ENCODE measurements around the gene TLCD1. TPM values are rescaled to one million over a fixed set of nuclear protein-coding genes. Genes with fewer than 3 reads are reported as not detected.

TLCD1 gene
- total RNA-seq, 5 donors from 2014 or later (not counting 1 experiment from before 2014, with no cell fraction given) = 1.2 to 1.8 (median 1.3) TPM; not detected in 1

DNA sequence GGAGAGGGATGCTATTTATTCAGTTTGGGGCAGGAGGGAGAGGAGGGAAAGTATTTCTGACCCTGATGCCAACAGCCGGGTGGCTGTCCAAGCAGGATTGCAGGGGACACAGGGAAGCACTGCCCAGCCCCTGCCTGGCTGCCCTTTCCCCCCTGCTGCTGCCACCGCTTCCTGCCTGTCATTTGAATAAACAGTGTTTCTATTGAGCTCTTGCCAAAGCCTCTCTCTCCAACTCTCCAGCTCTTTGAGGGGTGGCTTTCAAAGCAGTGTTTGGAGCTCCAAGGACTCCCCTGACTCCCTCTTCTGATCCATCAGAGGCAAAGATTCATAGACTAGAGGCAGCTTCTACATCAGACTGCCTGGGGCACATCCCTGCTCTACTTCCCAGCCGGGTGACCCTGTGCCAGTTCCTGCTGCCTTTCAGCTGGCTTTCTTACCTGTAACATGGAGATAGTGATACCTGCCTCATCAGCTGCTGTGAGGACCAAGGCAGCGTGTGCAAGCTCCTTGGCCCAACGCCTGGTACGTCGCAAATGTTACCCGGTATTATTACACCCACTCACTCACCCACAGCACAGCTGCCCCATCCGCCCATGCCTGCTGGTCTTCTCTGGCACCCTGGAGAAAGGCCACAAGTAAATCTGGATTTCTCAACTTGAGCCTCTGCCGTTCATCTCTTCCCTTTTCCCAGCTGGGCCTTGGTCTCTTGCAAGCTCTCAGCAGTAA is 23.8 kb downstream of the TLCD1 start:
- POLR2A ChIA-PET = interaction anchor here in 1 of 2 donors (0.5 kb wide), 1 partner anchor 9 kb away, joined by 3 read pairs; the partner anchor contains the start of gene PROCA1
- WGBS (ENCODE audit: insufficient coverage) = 92% methylated on average over 10 of the region's 10 CpGs
- no peak for ATAC-seq (replicated peaks in 1 of 4)
- H3K9me3 ChIP-seq = no peaks in the 10 kb centered on the region
- DNase-seq = no peak
- CTCF ChIA-PET = interaction anchor here in 1 of 2 donors (0.6 kb wide), 1 partner anchor 20 kb away, joined by 4 read pairs; no protein-coding TSS in a partner anchor
- no peaks in the 10 kb centered on the region for H3K27me3 ChIP-seq (replicated peaks in 1 of 2; ENCODE audit: control insufficient read depth in 2 of 2, extremely low read depth in 1 of 2, insufficient read depth in 2 of 2, low read length in 1 of 2)
- Mint-ChIP-seq H3K4me3 (no peak overlapping the region), H3K36me3 (peaks cover 47% of the 10 kb centered on the region), H3K9me3 (no peaks in the 10 kb centered on the region), H3K27me3 (no peaks in the 10 kb centered on the region), H3K4me1 (peaks cover 0 to 4% (median 0%) of the 10 kb centered on the region in 3 donors), H3K27ac (no peak overlapping the region)
- no peaks in the 10 kb centered on the region for H3K4me1 ChIP-seq (ENCODE audit: control insufficient read depth in 1 of 2, extremely low read depth in 1 of 2, insufficient read depth in 2 of 2, low read length in 2 of 2)
- no peak overlapping the region for H3K27ac ChIP-seq (ENCODE audit: low read length)
- peaks cover 42 to 71% of the 10 kb centered on the region in 2 donors for H3K36me3 ChIP-seq (ENCODE audit: control insufficient read depth in 2 of 2, extremely low read depth in 1 of 2, insufficient read depth in 1 of 2, low read length in 1 of 2)
- H3K4me3 ChIP-seq (ENCODE audit: control insufficient read depth in 1 of 2, extremely low read depth in 1 of 2, low read length in 1 of 2) = no peak overlapping the region

DNA sequence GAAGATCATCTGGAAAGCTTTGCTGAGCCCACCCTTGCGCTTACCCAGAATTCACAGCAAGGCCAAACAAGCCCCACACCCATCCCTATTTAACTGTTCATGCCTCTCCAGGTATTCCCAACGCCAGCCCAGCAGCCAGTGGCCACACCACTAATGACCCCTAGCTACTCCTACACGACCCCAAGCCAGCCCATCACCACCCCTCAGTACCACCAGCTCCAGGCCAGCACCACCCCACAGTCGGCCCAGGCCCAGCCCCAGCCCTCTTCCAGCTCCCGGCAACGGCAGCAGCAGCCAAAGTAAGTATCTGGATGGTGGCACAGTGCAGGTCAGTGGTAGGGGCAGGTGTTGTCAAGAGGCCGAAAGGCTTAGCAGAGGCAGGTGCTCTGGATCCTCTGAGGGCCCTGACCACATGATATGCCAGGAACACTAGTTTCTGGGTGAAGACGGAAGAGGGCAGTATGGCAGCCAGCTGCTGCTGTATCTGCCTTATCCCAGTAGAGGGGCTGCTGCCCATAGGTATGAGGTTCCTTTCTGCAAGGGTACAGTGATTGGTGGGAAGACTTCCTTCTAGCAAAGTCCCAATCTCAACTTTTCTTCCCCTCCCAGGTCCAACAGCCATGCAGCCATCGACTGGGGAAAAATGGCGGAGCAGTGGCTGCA is 25.1 kb downstream of the TLCD1 start:
- H3K9me3 Mint-ChIP-seq = no peaks in the 10 kb centered on the region
- Histone ChIP-seq H3K36me3 (ENCODE audit: control insufficient read depth in 2 of 2, extremely low read depth in 1 of 2, insufficient read depth in 1 of 2, low read length in 1 of 2) (peaks cover 39 to 83% of the 10 kb centered on the region in 2 donors), H3K4me3 (ENCODE audit: control insufficient read depth in 1 of 2, extremely low read depth in 1 of 2, low read length in 1 of 2) (no peak overlapping the region), H3K4me1 (ENCODE audit: control insufficient read depth in 1 of 2, extremely low read depth in 1 of 2, insufficient read depth in 2 of 2, low read length in 2 of 2) (no peaks in the 10 kb centered on the region), H3K27me3 (replicated peaks in 1 of 2; ENCODE audit: control insufficient read depth in 2 of 2, extremely low read depth in 1 of 2, insufficient read depth in 2 of 2, low read length in 1 of 2) (no peaks in the 10 kb centered on the region), H3K9me3 (no peaks in the 10 kb centered on the region), H3K27ac (ENCODE audit: low read length) (no peak overlapping the region)
- CTCF ChIA-PET = no interaction called here
- WGBS (ENCODE audit: insufficient coverage) = 96% methylated on average over 8 of the region's 10 CpGs
- POLR2A ChIA-PET = no interaction called here
- peaks cover 56% of the 10 kb centered on the region for H3K36me3 Mint-ChIP-seq
- H3K4me1 Mint-ChIP-seq = peaks cover 0 to 4% (median 0%) of the 10 kb centered on the region in 3 donors
- H3K27ac Mint-ChIP-seq = no peak overlapping the region
- H3K27me3 Mint-ChIP-seq = no peaks in the 10 kb centered on the region
- no peak overlapping the region for H3K4me3 Mint-ChIP-seq
- DNase-seq = no peak
- ATAC-seq (replicated peaks in 1 of 4) = no peak

GRCh38 chr17:28700278-28700677 is 25.8 kb downstream of the TLCD1 start:
- ChIA-PET CTCF (no interaction called here), POLR2A (no interaction called here)
- Histone ChIP-seq H3K27ac (ENCODE audit: low read length) (no peak overlapping the region), H3K27me3 (replicated peaks in 1 of 2; ENCODE audit: control insufficient read depth in 2 of 2, extremely low read depth in 1 of 2, insufficient read depth in 2 of 2, low read length in 1 of 2) (no peaks in the 10 kb centered on the region), H3K36me3 (ENCODE audit: control insufficient read depth in 2 of 2, extremely low read depth in 1 of 2, insufficient read depth in 1 of 2, low read length in 1 of 2) (peaks cover 43 to 90% of the 10 kb centered on the region in 2 donors), H3K4me3 (ENCODE audit: control insufficient read depth in 1 of 2, extremely low read depth in 1 of 2, low read length in 1 of 2) (no peak overlapping the region), H3K4me1 (ENCODE audit: control insufficient read depth in 1 of 2, extremely low read depth in 1 of 2, insufficient read depth in 2 of 2, low read length in 2 of 2) (no peaks in the 10 kb centered on the region), H3K9me3 (no peaks in the 10 kb centered on the region)
- Mint-ChIP-seq H3K36me3 (peaks cover 60% of the 10 kb centered on the region), H3K27me3 (no peaks in the 10 kb centered on the region), H3K27ac (no peak overlapping the region), H3K4me1 (peaks cover 0 to 4% (median 0%) of the 10 kb centered on the region in 3 donors), H3K4me3 (no peak overlapping the region), H3K9me3 (no peaks in the 10 kb centered on the region)
- 96% methylated on average over 5 of the region's 8 CpGs for WGBS (ENCODE audit: insufficient coverage)
- DNase-seq = no peak
- ATAC-seq (replicated peaks in 1 of 4) = no peak

DNA sequence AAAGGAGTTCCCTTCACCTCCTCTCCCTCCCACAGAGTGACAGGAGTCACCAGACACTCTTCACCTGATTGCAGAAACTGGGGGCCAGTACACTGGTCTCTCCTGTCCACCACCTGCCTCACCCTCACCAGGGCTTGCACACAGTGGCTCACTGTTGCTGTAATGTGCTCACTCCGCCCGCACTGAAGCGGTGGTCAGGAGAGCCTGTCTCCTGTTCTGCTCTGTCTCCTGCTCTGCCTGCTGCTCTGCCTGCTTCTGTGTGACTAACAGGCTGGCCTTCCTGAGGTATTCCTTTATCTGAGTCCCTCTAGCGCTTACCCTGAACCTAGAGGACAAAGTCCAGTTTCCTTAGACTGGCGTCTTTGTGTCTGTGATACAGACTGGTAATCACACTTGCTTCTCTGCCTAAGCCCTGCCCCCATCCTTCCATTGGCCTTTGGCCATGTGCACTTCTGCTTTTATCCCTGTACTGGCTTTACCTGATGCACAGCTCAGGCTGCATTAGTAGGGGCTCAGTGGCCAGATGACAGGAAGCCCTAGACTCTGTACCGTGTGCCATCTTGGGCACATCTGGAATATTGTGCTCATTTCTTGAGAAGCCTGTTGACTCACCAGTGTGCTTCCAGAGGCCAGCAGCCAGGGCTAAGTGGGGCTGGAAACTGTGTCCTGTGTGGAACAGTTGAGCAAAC is 27.6 kb downstream of the TLCD1 start:
- Histone ChIP-seq H3K9me3 (no peaks in the 10 kb centered on the region), H3K4me1 (ENCODE audit: control insufficient read depth in 1 of 2, extremely low read depth in 1 of 2, insufficient read depth in 2 of 2, low read length in 2 of 2) (no peaks in the 10 kb centered on the region), H3K4me3 (ENCODE audit: control insufficient read depth in 1 of 2, extremely low read depth in 1 of 2, low read length in 1 of 2) (no peak overlapping the region), H3K27me3 (replicated peaks in 1 of 2; ENCODE audit: control insufficient read depth in 2 of 2, extremely low read depth in 1 of 2, insufficient read depth in 2 of 2, low read length in 1 of 2) (no peaks in the 10 kb centered on the region), H3K27ac (ENCODE audit: low read length) (no peak overlapping the region), H3K36me3 (ENCODE audit: control insufficient read depth in 2 of 2, extremely low read depth in 1 of 2, insufficient read depth in 1 of 2, low read length in 1 of 2) (peaks cover 41 to 99% of the 10 kb centered on the region in 2 donors)
- POLR2A ChIA-PET = no interaction called here
- CTCF ChIA-PET = no interaction called here
- Mint-ChIP-seq H3K27ac (no peak overlapping the region), H3K4me1 (no peaks in the 10 kb centered on the region), H3K27me3 (no peaks in the 10 kb centered on the region), H3K9me3 (no peaks in the 10 kb centered on the region), H3K4me3 (no peak overlapping the region), H3K36me3 (peaks cover 68% of the 10 kb centered on the region)
- no peak for DNase-seq
- no peak for ATAC-seq (replicated peaks in 1 of 4)
- 94% methylated on average over 5 of the region's 6 CpGs for WGBS (ENCODE audit: insufficient coverage)

- H3K36me3 Mint-ChIP-seq = peaks cover 54% of the 10 kb centered on the region
- ChIA-PET CTCF (no interaction called here), POLR2A (no interaction called here)
- no peak for ATAC-seq (replicated peaks in 1 of 4)
- no peaks in the 10 kb centered on the region for H3K9me3 Mint-ChIP-seq
- no peak overlapping the region for H3K27ac Mint-ChIP-seq
- Histone ChIP-seq H3K4me3 (ENCODE audit: control insufficient read depth in 1 of 2, extremely low read depth in 1 of 2, low read length in 1 of 2) (no peak overlapping the region), H3K36me3 (ENCODE audit: control insufficient read depth in 2 of 2, extremely low read depth in 1 of 2, insufficient read depth in 1 of 2, low read length in 1 of 2) (peaks cover 16 to 83% of the 10 kb centered on the region in 2 donors), H3K9me3 (no peaks in the 10 kb centered on the region), H3K27me3 (replicated peaks in 1 of 2; ENCODE audit: control insufficient read depth in 2 of 2, extremely low read depth in 1 of 2, insufficient read depth in 2 of 2, low read length in 1 of 2) (no peaks in the 10 kb centered on the region), H3K4me1 (ENCODE audit: control insufficient read depth in 1 of 2, extremely low read depth in 1 of 2, insufficient read depth in 2 of 2, low read length in 2 of 2) (no peaks in the 10 kb centered on the region), H3K27ac (ENCODE audit: low read length) (no peak overlapping the region)
- no peaks in the 10 kb centered on the region for H3K27me3 Mint-ChIP-seq
- 100% methylated on average over 1 of the region's 1 CpG for WGBS (ENCODE audit: insufficient coverage)
- H3K4me1 Mint-ChIP-seq = no peaks in the 10 kb centered on the region
- DNase-seq = no peak
- no peak overlapping the region for H3K4me3 Mint-ChIP-seq
These were observed 32.2 kb downstream of the TLCD1 start for GRCh38 chr17:28693869-28694268.

GRCh38 chr17:28689011-28689410 is 37.0 kb downstream of the TLCD1 start:
- H3K9me3 ChIP-seq = no peaks in the 10 kb centered on the region
- 88% methylated on average over 1 of the region's 3 CpGs for WGBS (ENCODE audit: insufficient coverage)
- H3K27me3 ChIP-seq (replicated peaks in 1 of 2; ENCODE audit: control insufficient read depth in 2 of 2, extremely low read depth in 1 of 2, insufficient read depth in 2 of 2, low read length in 1 of 2) = no peaks in the 10 kb centered on the region
- Mint-ChIP-seq H3K27me3 (no peaks in the 10 kb centered on the region), H3K36me3 (peaks cover 57% of the 10 kb centered on the region), H3K4me3 (no peak overlapping the region), H3K27ac (no peak overlapping the region), H3K4me1 (no peaks in the 10 kb centered on the region), H3K9me3 (no peaks in the 10 kb centered on the region)
- ATAC-seq (replicated peaks in 1 of 4) (no peak), DNase-seq (no peak)
- no peak overlapping the region for H3K4me3 ChIP-seq (ENCODE audit: control insufficient read depth in 1 of 2, extremely low read depth in 1 of 2, low read length in 1 of 2)
- H3K36me3 ChIP-seq (ENCODE audit: control insufficient read depth in 2 of 2, extremely low read depth in 1 of 2, insufficient read depth in 1 of 2, low read length in 1 of 2) = peaks cover 13 to 82% of the 10 kb centered on the region in 2 donors
- ChIA-PET POLR2A (interaction anchor here in 1 of 2 donors (0.7 kb wide), 1 partner anchor 22 kb away, joined by 3 read pairs; the partner anchor contains the start of gene PROCA1), CTCF (no interaction called here)
- no peak overlapping the region for H3K27ac ChIP-seq (ENCODE audit: low read length)
- no peaks in the 10 kb centered on the region for H3K4me1 ChIP-seq (ENCODE audit: control insufficient read depth in 1 of 2, extremely low read depth in 1 of 2, insufficient read depth in 2 of 2, low read length in 2 of 2)

Data from T-cell (primary cell).